RWPE1 (cell line): ENCODE data around the gene SPATA6L.

Experiments
- CTCF ChIA-PET: fragments of 350-600 bp; sonication (Branson Sonifier 250); formaldehyde crosslinking; extraction: SDS; loops from one replicate; lab custom pipeline; 2021; lab: Yijun Ruan, JAX
- POLR2A ChIA-PET: fragments of 400-600 bp; formaldehyde crosslinking; extraction: SDS; loops from one replicate; lab custom pipeline; 2020; ENCODE audit warnings: antibody characterized with exemption; ENCODE audit not compliant: low non-redundant PET; lab: Yijun Ruan, JAX
- DNase-seq: peaks from one replicate; pipeline ENCODE4 v3.0.0; 2012; ENCODE audit warnings: low spot score
- H3K27ac ChIP-seq: fragments of 450-650 bp; 2 replicates; pipeline ENCODE4 v1.5.1; 2017
- TF ChIP-seq, protein P1 (sequence below): fragments of 450-650 bp; conservative IDR thresholded peaks from 2 replicates; pipeline ENCODE4 v1.5.1; 2017; ENCODE audit warnings: low read depth, mild to moderate bottlenecking

SPATA6L gene

DNA sequence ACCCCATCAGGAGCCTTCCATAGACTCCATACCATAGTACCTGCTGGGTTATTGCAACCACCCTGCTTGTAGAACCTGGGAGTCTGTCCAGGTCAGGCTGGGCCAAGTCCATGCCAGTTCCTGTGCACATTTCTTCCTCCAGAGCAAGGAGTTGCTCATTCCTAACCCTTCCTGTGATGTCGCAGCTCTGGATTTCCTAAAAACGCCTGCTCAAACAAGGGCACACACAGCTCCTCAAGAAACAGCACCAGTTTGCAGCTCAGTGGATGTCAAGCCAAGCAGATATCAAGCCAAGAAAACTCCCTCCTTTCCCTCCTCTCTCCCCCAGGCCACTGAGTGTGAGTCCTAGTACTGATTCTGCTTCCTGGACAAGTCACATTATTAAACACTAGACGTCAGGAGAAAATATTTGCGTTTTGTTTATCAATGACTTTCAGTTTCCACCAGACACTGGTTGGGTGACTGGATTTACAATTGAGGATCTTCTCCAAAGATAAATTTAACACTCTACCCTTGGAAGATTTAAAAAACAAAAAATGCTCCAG, 116.5 kb downstream of the SPATA6L start:
- ChIA-PET POLR2A (no interaction called here), CTCF (no interaction called here)
- no peak for DNase-seq
- H3K27ac ChIP-seq, result no peak overlapping the region
- TF ChIP-seq, protein P1, sequence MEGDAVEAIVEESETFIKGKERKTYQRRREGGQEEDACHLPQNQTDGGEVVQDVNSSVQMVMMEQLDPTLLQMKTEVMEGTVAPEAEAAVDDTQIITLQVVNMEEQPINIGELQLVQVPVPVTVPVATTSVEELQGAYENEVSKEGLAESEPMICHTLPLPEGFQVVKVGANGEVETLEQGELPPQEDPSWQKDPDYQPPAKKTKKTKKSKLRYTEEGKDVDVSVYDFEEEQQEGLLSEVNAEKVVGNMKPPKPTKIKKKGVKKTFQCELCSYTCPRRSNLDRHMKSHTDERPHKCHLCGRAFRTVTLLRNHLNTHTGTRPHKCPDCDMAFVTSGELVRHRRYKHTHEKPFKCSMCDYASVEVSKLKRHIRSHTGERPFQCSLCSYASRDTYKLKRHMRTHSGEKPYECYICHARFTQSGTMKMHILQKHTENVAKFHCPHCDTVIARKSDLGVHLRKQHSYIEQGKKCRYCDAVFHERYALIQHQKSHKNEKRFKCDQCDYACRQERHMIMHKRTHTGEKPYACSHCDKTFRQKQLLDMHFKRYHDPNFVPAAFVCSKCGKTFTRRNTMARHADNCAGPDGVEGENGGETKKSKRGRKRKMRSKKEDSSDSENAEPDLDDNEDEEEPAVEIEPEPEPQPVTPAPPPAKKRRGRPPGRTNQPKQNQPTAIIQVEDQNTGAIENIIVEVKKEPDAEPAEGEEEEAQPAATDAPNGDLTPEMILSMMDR, result no peak

- POLR2A ChIA-PET, result no interaction called here
- TF ChIP-seq, protein P1, result no peak
- H3K27ac ChIP-seq, result no peak overlapping the region
- DNase-seq, result no peak
- CTCF ChIA-PET, result interaction anchor here (0.6 to 0.7 kb wide), 3 partner anchors 58 to 540 kb away, joined by 3 to 4 read pairs (median 3); no protein-coding TSS in a partner anchor
These were observed 117.2 kb downstream of the SPATA6L start for GRCh38 chr9:4548811-4549725.
